K562 (cell line): ENCODE measurements around the gene CRK. TPM values are rescaled to one million over a fixed set of nuclear protein-coding genes. Genes with fewer than 3 reads are reported as not detected.

Experiments used
- ATAC-seq: fragments of 200-7000 bp; cut with Tn5 transposase; 3 replicates; pipeline ENCODE4 v1.9.1; 2020; ENCODE audit warnings: moderate library complexity
- BruUV-seq: library from RNA; stranded (reverse); fragments of 400-500 nt; replicated peaks from 2 replicates; lab custom pipeline; 2021; lab: Mats Ljungman, UMichigan
- CTCF ChIA-PET: fragments of 300-600 bp; formaldehyde crosslinking; extraction: SDS; loops from one replicate; lab custom pipeline; 2021; ENCODE audit warnings: low intra/inter-chr PET ratio; lab: Yijun Ruan, JAX
- POLR2A ChIA-PET: fragments of 300-600, 350-650 bp; sonication (Branson Sonifier 250); formaldehyde crosslinking; extraction: SDS; loops from one replicate; lab custom pipeline; 2021; ENCODE audit warnings: antibody characterized with exemption, inconsistent platforms; lab: Yijun Ruan, JAX
- DNase-seq, 4 experiments: peaks; one replicate each; pipeline versions ENCODE4 v3.0.0 to v3.0.0-alpha.2; 2011 to 2018; ENCODE audit warnings: low spot score in 3 of 4, mixed read lengths in 3 of 4; ENCODE audit errors: extremely low read depth in 1 of 4
- FAIRE-seq: peaks from 2 replicates; lab custom pipeline; 2011; peaks lifted over from hg19 to GRCh38; lab: Jason Lieb, UNC
- H2AFZ ChIP-seq: 2 replicates; pipeline ENCODE4 v1.6.0; 2011; ENCODE audit warnings: low read depth, low read length, control low read depth, inconsistent platforms
- H3K27ac ChIP-seq: fragments of 200-600 bp; 3 replicates; pipeline ENCODE4 v1.8.0; 2011; ENCODE audit warnings: low read depth, mild to moderate bottlenecking, control low read depth, inconsistent platforms, low read length, moderate library complexity, mixed read lengths; ENCODE audit errors: extremely low read depth
- H3K27me3 ChIP-seq, 2 experiments: fragments of 300-600 bp in 1 of 2; 2 replicates in 1 of 2; 3 replicates in 1 of 2; pipeline versions ENCODE4 v1.6.0 to v1.8.0; 2011; ENCODE audit warnings: inconsistent platforms in 2 of 2, low read length in 2 of 2, mild to moderate bottlenecking in 1 of 2, mixed read lengths in 1 of 2, moderate library complexity in 1 of 2; ENCODE audit not compliant: control insufficient read depth in 2 of 2, insufficient read depth in 2 of 2
- H3K36me3 ChIP-seq: fragments of 300-600 bp; 3 replicates; pipeline ENCODE4 v1.8.0; 2011; ENCODE audit warnings: mild to moderate bottlenecking, low read length, inconsistent platforms; ENCODE audit not compliant: control insufficient read depth, insufficient read depth
- H3K4me1 ChIP-seq, 2 experiments: fragments of 200-600 bp in 1 of 2; replicated peaks in 1 of 2; 2 replicates in 1 of 2; 3 replicates in 1 of 2; pipeline versions ENCODE4 v1.5.1 to v1.8.0; 2011; ENCODE audit warnings: inconsistent platforms in 2 of 2, low read length in 2 of 2, mild to moderate bottlenecking in 1 of 2, mixed read lengths in 1 of 2, moderate library complexity in 1 of 2; ENCODE audit not compliant: control insufficient read depth in 2 of 2, insufficient read depth in 2 of 2
- H3K4me2 ChIP-seq: 2 replicates; pipeline ENCODE4 v1.6.1; 2011; ENCODE audit warnings: low read length, control low read depth, inconsistent platforms, mixed read lengths; ENCODE audit not compliant: insufficient read depth
- H3K4me3 ChIP-seq: fragments of 200-600 bp; sonication (generic), shearing (Covaris generic); 2 replicates; pipeline ENCODE4 v1.5.1; 2016; ENCODE audit warnings: control low read depth, inconsistent platforms
- H3K79me2 ChIP-seq: fragments of 200-600 bp; 3 replicates; pipeline ENCODE4 v1.8.0; 2011; ENCODE audit warnings: low read length, inconsistent platforms; ENCODE audit not compliant: control insufficient read depth, insufficient read depth
- H3K9ac ChIP-seq, 2 experiments: 2 replicates each; pipeline versions ENCODE4 v1.6.0 to v1.6.1; 2011; ENCODE audit warnings: low read depth in 2 of 2, low read length in 2 of 2, control low read depth in 1 of 2, inconsistent platforms in 1 of 2, mild to moderate bottlenecking in 1 of 2, mixed read lengths in 1 of 2; ENCODE audit not compliant: insufficient read depth in 1 of 2
- H3K9me1 ChIP-seq: one replicate; pipeline ENCODE4 v1.6.0; 2011; ENCODE audit warnings: inconsistent platforms, mild to moderate bottlenecking, low read length, moderate library complexity; ENCODE audit not compliant: control insufficient read depth, insufficient read depth
- H3K9me3 ChIP-seq: replicated peaks from 2 replicates; pipeline ENCODE4 v1.5.1; 2011; ENCODE audit warnings: low read depth, low read length, inconsistent platforms; ENCODE audit not compliant: control insufficient read depth, insufficient read depth
- H4K20me1 ChIP-seq: replicated peaks from 2 replicates; pipeline ENCODE4 v1.6.1; 2011; ENCODE audit warnings: low read length, inconsistent platforms, mixed read lengths; ENCODE audit not compliant: control insufficient read depth, insufficient read depth
- CBX8 ChIP-seq: fragments of 200-600 bp; sonication (generic); IDR thresholded peaks from 2 replicates; pipeline ENCODE4 v1.6.1; 2012; ENCODE audit warnings: borderline replicate concordance, mixed run types, low read depth, mild to moderate bottlenecking, moderate library complexity, mixed read lengths, low read length, control low read depth, inconsistent platforms; ENCODE audit not compliant: poor library complexity, severe bottlenecking; ENCODE audit errors: extremely low read depth
- CHD2 ChIP-seq: IDR thresholded peaks from 2 replicates; pipeline ENCODE4 v1.6.1; 2011; ENCODE audit warnings: low read depth, low read length
- ZBTB11 ChIP-seq, 3 experiments: fragments of 200-800 bp in 1 of 3; fragments of 250-450 bp in 1 of 3; fragments of 450-650 bp in 1 of 3; sonication (Bioruptor Pico) in 1 of 3; sonication (Bioruptor generic) in 1 of 3; formaldehyde crosslinking in 1 of 3; IDR thresholded peaks; 2 replicates each; pipeline versions ENCODE4 v1.6.1 to v1.8.0; 2016 to 2022; ENCODE audit warnings: mild to moderate bottlenecking in 2 of 3, missing genetic modification characterization in 2 of 3, missing compliant biosample characterization in 1 of 3, moderate library complexity in 1 of 3
- ZNF239 ChIP-seq: fragments of 250-450 bp; sonication (Bioruptor Pico); IDR thresholded peaks from 2 replicates; pipeline ENCODE4 v1.4.0; 2020; ENCODE audit warnings: mild to moderate bottlenecking
- WGBS: fragments of 100-300 bp; shearing (Covaris generic); methylation state at CpG from one replicate; pipeline ENCODE4 v1.1.6; 2016; ENCODE audit warnings: low coverage, mixed read lengths; ENCODE audit not compliant: insufficient coverage; ENCODE audit errors: missing lambda C conversion rate; 5-methylcytosine and 5-hydroxymethylcytosine counted together
- in situ Hi-C: fragments of 300-500 bp; cut with MboI; formaldehyde crosslinking; loops from 4 replicates; pipeline ENCODE4 v1.15.0; 2018; ENCODE audit warnings: inconsistent platforms, mixed read lengths
- intact Hi-C: fragments of 100-400 bp; cut with micrococcal nuclease; formaldehyde crosslinking; loops from 2 replicates; pipeline ENCODE4 v1.14.2; 2022
- polyA plus RNA-seq, 8 experiments: library from polyadenylated mRNA; depleted of rRNA in 4 of 8; stranded (reverse) in 5 of 8; unstranded in 3 of 8; fragments of >200 nt; fragmentation: Nextera tagmentation in 2 of 8; fragmentation: Illumina TruSeq in 1 of 8; extraction: Ambion mirVana in 2 of 8; extraction: Trizol in 1 of 8; gene quantifications; 2 replicates each; pipeline versions ENCODE4 v1.2.1 to v1.2.3, GENCODE V29; 2011 to 2014; ENCODE audit warnings: inconsistent platforms in 1 of 8, missing spikeins in 1 of 8
- total RNA-seq, 7 experiments: library from RNA; depleted of rRNA in 6 of 7; stranded (reverse); fragments of >200 nt in 6 of 7; fragmentation: Illumina TruSeq in 2 of 7; extraction: Trizol in 2 of 7; gene quantifications; 2 replicates each; pipeline versions ENCODE4 v1.2.1 to v1.2.3, GENCODE V29; 2011 to 2021; ENCODE audit warnings: low replicate concordance in 1 of 7

CRK gene
- total and polyA plus RNA-seq, 9 of the 15 experiments (the other 6 are each of a cell fraction or from before 2014, with no cell fraction given): 13.1 to 40.2 (median 26.1) TPM

- Histone ChIP-seq H3K4me3 (no peak overlapping the region), H2AFZ (no peak overlapping the region), H3K9ac (no peak overlapping the region), H4K20me1 (peaks cover 53% of the 10 kb centered on the region), H3K27ac (no peak overlapping the region), H3K79me2 (peaks cover 98% of the 10 kb centered on the region), H3K36me3 (peaks cover 53% of the 10 kb centered on the region; the same call in 2 of the 3 replicates), H3K9me1 (no peaks in the 10 kb centered on the region), H3K9me3 (no peaks in the 10 kb centered on the region), H3K4me1 (no peaks in the 10 kb centered on the region; a peak in 3 of 5 replicates), H3K27me3 (no peaks in the 10 kb centered on the region), H3K4me2 (no peak overlapping the region)
- POLR2A ChIA-PET: interaction anchor here (0.6 to 2.6 kb wide), 5 partner anchors 8 to 624 kb away, joined by 3 to 8 read pairs (median 4); no protein-coding TSS in a partner anchor
- intact Hi-C loops: no loop called here
- TF ChIP-seq CBX8 (no peak), ZNF239 (CRISPR knock-in tag) (no peak), CHD2 (no peak), ZBTB11 (CRISPR knock-in tag; IDR thresholded peaks at IDR 0.05) (no peak)
- no peak for FAIRE-seq
- 73% methylated on average over 2 of the region's 10 CpGs for WGBS
- no peak for ATAC-seq
- CTCF ChIA-PET: no interaction called here
- BruUV-seq: no TSS peak
- in situ Hi-C loops: no loop called here
- DNase-seq: no peak
Observed at GRCh38 chr17:1379930-1380313, 76.1 kb downstream of the CRK start.
